CD4-positive, alpha-beta T cell treated with Interleukin-10 for 1 hour (primary cell): ENCODE measurements around the gene HPSE.
"Not testable (repeated sequence)": the region's sequence is repeated elsewhere in the genome, so short reads cannot be mapped to it uniquely, and the experiment has no call there.

Experiments used
- DNase-seq: peaks from one replicate; pipeline ENCODE4 v3.0.0-alpha.2; 2020

HPSE gene

DNA sequence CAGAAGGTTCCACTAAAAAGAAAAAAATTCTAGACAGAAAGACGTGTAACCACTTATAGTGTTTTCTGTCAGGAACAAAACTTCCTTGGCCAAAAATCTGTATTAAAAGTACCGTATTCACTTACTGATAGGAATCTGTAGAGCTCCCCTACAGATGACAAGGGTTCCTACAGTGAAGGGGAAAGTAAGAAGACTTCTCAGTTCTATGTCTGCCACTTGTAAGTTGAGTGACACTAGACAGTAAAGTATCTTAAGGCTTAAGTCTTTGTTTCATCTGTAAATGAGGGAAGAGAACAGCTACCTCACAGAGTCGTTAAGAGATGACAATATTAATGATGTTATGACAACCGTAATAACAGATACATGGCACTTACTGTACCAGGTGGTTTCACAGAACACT is 53.3 kb downstream of the HPSE start:
- peak; percentile 15 for DNase-seq

DNA sequence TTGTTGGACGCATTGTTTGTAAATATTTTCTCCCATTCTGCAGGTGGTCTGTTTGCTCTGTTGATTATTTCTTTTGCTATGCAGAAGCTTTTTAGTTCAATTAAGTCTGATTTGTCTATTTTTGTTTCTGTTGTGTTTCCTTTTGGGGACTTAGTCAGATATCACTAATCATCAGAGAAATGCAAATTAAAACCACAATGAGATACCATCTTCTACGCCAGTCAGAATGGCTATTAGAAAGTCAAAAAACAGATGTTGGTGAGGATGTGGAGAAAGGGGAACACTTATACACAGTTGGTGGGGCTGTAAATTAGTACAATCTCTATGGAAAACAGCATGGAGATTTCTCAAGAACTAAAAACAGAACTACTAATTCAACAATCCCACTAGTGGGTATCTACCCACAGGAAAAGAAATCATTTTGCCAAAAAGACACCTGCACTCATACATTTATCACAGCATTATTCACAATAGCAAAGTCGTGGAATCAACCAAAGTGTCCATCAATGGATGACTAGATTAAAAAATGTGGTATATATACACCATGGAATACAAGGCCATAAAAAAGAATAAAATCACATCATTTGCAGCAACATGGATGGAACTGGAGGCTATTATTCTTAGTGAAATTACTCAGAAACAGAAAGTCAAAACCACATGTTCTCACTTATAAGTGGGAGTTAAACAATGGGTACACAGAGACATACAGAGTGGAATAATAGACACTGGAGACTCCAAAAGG is 58.2 kb downstream of the HPSE start:
- DNase-seq, result no peak

DNA sequence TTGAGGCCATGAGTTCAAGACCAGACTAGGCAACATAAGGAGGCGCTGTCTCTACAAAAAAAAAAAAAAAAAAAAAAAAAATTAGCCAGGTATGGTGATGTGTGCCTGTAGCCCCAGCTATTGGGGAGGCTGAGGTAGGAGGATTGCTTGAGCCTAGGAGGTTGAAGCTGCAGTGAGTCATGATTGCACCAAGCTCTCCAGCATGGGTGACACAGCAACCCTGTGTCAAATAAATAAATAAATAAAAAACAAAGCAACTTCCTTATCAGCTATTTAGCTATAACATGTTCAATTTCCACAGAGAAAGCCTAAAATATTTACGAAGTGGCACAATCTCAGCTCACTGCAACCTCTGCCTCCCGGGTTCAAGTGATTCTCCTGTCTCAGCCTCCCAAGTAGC is 60.7 kb downstream of the HPSE start:
- DNase-seq, result not testable (repeated sequence)

DNA sequence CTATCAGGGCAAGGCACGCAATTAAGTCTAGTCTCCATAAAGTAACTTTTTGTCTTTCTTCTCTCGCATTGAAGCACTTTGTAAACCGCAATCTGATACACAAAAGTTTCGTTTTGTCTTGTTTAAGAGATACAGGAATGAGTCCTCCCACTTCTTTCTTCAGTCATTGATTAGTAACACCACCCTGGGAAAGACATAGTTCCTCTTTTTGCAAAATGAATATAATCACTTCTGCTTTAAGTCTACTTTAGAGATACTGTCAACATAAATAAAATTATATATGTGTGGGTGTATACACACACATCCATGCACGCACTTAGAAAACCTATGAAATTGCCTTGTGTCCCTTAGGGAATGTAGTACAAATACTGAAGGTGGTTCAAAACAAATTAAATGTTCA is 61.7 kb downstream of the HPSE start:
- DNase-seq, result no peak

- DNase-seq, result no peak
Measured at GRCh38 chr4:83269256-83269655, 65.4 kb downstream of the HPSE start.

DNA sequence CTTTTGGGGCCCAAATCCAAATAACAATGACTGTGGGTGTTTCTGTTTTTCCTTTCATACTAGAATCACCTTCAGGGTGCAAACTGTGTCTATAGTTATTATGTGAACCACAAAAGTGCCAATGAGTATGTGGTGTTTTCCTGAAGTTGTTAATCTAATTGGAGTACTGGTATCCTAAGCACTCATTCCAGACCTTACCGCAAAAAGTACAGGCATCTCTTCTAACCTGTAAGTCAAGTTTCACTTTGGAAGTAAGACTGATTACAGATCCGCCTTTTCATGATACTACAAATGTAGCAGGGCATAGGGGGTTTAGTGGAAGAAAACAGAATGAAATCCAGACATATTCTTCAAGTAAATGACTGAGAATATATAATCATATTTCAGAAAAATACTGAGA is 66.2 kb downstream of the HPSE start:
- DNase-seq, result no peak

DNA sequence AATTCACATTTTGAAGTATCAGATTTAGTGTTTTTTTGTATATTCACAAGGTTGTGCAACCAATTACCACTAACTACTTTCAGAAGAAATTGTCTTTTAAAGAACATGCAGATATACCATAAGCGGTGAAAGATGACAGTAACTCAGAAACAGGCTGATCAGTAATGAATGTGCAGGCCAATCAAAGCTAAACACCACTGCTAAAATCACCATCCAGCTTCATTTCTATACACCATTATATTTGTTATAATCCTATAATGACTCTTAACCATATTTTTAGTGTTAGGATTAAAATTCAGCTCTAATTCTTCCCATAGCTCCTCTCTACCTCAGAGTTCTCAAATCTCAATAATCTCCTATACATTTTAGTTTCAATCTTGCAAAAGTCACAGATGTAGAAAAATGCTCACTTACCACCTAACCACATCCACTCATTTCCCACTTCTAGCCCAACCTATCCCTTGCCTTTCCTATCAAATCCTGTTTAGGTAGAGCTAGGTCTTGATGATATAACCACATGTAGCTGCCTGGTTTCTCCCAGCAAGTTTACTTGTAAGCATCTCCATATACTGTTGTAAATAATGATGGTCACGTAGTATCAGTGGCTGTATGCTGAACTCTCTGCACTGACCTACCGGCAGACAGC is 66.7 kb downstream of the HPSE start:
- no peak for DNase-seq

DNA sequence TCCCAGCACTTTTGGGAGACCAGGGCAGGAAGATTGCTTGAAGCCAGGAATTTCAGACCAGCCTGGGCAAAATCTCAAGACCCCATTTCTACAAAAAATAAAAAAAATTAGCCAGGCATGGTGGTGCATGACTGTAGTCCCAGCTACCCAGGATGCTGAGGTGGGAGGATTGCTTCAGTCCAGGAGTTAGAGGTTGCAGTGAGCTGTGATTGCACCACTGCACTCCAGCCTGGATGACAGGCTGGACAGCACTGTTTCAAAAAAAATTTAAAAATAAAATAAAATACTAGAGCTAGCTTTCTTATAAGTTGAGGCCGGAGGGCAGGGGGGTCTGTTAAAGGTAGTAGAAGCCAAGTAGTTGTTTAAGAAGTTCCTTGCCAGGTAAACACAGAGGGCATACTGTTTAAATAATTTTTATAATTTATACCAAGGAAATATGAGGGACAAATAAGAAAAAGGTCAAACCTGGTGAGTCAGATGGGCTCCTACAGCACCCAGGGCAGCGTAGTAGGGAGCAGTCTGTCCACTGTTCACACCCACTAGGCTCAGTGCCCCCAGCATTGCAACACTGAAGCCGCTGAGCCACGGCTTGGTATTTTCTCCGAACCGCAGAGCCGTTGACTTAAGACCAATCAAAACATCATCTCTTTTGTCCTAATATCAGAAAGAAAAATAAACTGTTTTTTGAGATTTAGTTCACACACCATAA is 67.4 kb downstream of the HPSE start:
- no peak for DNase-seq

GRCh38 chr4:83266689-83267088 is 68.0 kb downstream of the HPSE start:
- peak; percentile 31 for DNase-seq

GRCh38 chr4:83263106-83263505 is 71.5 kb downstream of the HPSE start:
- no peak for DNase-seq

DNA sequence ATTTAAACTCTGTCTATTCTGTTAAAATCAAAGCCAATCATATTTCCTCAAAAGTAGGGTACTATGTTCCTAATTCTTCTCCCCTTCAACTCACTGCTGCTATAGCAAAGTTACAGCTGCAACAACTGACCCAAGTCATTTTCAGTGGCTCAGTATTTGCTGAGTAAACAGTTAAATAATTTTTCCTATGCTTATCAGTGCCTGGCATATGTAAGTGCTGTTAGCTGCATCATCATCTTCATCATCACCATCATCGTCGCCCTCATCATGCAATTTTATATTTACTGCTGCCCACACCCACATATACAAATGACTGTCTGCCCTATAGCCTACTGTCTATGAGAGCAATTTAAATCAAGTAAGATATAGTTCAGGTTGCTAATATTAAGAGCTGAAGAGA is 72.0 kb downstream of the HPSE start:
- no peak for DNase-seq

GRCh38 chr4:83261307-83261706 is 73.3 kb downstream of the HPSE start:
- DNase-seq, result no peak

DNA sequence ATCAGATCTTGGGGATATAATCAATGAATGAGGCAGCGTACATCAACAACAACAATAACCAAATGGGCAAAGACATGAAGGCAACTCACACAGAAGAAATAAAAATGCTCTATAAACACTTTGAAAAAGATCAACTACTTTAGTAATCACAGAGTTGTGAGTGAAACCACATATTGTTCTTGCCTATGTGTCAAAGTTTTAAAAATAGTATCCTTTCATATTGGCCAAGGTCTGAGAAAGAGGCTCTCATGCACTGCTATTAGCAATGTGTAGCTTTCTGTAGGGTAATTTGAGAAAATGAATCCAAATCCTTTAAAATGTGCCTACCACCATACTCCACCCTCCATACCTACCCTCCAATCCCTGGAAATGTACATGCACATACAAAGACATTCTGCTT is 75.1 kb downstream of the HPSE start:
- no peak for DNase-seq

DNA sequence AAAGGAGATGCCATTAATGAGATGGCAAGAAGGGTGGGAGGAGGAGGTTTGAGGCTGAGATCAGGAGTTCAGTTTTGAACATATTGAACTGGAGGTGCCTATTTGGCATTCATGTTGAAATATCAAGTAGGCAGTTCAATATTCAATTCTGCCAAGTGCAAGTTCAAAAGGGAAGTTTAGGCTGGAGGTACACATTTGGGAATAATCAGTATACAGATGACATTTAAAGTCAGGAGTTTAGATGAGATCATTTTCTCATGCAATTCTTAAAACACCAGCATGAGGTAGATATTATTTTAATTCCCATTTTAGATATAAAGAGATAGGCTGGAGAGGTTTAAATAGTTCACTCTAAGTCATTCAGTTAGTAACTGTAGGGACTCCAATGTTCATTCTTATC is 76.2 kb downstream of the HPSE start:
- no peak for DNase-seq

DNA sequence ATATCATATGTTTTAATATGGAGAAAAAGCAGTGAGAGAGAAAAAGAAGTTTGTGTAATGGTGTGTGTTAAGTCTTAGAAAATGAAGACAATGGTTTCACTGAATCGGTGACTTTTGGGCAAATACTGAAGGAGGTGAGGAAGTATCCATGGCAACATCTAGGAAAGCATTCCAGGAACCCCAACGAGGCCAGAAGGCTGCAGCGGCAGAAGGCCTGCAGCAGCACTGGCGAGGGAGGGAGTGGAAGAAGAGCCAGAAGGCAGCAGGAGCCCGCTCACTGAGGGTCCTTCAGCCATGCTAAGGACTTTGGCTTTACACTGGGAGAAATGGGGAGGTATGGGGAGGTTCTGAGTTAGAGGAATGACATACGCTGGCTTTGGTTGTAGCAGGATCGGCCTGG is 76.8 kb downstream of the HPSE start:
- no peak for DNase-seq

DNA sequence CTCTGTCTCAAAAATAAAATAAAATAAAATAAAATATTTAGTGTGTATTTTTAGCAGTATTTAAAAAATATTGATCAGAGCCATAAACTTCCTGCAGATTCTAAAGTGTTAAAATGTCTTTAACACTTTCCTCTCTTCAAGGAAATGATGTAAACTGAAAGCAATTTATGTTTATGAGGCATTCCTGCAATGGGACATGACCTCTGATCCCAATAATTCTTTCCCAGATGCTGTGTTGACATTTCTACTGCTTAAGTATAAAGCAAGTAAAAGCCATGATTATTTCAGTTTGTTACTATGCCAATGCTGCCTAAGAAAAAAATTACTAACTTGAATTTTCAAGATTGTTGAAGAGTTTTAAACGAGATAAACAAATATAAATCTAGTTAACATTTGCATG is 79.1 kb downstream of the HPSE start:
- DNase-seq, result no peak

DNA sequence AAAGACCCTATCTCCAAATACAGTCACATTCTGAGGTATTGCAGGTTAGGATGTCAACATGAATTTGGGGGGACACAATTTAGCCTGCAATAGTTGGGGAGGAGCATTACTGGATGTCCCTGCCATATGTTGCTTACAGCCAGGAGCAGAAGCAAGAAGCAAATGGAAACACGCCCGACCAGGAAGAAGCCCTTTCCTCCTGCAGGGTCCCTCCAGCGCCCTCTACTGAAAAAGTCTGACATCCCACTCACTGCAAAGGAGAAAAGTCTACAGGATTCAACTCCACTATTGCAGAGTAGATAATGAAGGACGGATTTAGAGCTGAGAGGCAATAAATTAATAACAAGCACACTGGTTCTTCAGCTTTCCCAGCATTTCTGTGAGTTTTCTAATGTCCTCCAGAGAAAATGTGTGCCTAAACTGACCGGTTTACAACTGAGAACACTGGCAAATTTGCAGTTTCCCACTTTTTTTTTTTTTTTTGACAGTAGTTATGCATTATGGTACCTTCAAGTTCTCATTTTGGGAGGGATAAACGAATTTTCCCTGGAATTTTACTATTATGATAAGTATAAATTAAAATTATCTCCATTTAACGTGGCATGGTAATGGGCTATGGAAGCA is 81.8 kb downstream of the HPSE start:
- DNase-seq, result peak; percentile 86

DNA sequence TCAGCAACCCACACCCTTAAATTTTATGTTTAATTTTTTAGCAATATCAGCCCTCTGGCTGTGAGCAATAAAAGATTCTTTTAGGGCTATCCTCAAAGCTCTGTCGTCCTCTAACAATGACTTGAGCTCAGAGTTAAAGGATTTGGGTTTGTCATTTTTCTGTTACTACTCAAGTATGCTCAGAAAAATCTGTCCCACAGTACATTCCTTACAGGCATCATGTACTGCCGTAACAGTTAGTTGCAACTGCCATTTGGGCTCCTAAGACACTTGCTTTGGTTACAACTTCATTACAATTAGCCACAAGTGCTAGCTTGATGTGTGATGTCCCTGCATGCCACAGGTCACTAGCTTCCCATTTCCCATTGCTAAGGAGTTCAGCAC is 83.2 kb downstream of the HPSE start:
- no peak for DNase-seq

- no peak for DNase-seq
Measured at GRCh38 chr4:83250687-83251446, 83.8 kb downstream of the HPSE start.

DNA sequence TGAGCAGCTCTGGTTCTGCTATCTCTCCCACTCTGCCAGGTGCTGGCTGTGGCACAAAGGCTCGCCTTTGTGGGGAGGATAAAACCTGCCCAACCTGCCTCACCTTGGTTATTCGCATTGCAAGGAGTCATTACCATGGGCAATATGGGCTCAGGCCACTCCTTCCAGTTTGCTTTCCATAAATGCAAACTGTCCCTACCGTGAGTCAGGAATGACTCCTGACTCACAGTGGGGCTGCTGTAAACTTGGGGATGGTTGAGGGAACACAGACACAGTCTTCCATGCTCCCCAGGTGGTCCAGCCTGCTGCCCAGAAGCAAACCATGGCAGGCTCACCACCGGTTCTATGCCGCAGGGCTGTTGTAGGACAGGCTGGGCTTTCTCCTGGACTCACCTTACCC is 86.2 kb downstream of the HPSE start:
- no peak for DNase-seq

GRCh38 chr4:83247415-83248357 is 87.0 kb downstream of the HPSE start:
- no peak for DNase-seq
